ENCODE data around the gene TRAPPC10. TPM values are rescaled to one million over a fixed set of nuclear protein-coding genes. Genes with fewer than 3 reads are reported as not detected.
"Not testable (repeated sequence)": the region's sequence is repeated elsewhere in the genome, so short reads cannot be mapped to it uniquely, and the experiment has no call there.

Gene TRAPPC10
- polyA plus RNA-seq, 3 donors: 32.5 to 39.4 (median 39.1) TPM

GRCh38 chr21:44084496-44085241, 72.6 kb downstream of the TRAPPC10 start:
- DNase-seq (ENCODE audit: low read depth in 3 of 3, low spot score in 2 of 3): no peak

DNA sequence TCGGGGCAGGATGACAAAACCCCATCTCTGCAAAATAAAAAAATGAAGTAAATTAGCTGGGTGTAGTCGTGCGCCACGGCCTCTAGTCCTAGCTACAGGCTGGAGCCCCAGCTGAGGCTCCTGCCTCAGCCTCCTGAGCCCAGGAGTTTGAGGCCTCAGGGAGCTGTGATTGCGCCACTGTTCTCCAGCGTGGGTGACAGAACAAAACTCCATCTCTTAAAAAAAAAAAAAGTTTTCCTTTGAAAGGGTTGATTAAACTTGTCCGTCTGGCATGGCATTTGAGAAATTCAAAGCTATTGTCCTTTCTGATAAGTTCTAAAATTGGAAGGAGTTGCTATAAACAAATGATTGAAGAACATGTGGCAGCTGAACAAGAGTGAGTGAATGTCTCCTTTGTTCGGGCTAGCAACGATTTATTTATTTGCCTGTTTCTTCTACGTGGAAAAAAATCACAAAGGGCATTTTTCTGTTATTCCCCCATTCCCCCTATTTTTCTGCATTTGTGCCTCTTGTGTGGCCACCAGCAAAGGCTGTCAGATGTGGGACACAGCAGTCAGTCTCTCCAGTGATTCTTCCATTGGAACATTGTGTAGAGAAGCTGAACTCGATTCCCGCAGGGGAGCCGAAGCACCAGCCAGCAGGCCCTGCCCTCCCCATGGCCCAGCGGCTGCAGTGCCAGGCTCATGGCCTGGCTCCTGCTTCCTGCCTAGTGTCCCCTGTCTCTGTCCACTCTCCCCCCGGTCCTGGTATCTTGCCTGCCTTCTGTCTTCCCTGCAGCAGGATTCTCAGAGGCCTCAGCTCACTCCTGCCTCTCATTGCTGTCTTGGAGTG, 73.6 kb downstream of the TRAPPC10 start:
- DNase-seq (ENCODE audit: low read depth in 3 of 3, low spot score in 2 of 3): no peak

- no peak for DNase-seq (ENCODE audit: low read depth in 3 of 3, low spot score in 2 of 3)
These were observed 74.7 kb downstream of the TRAPPC10 start for GRCh38 chr21:44086636-44087425.

DNA sequence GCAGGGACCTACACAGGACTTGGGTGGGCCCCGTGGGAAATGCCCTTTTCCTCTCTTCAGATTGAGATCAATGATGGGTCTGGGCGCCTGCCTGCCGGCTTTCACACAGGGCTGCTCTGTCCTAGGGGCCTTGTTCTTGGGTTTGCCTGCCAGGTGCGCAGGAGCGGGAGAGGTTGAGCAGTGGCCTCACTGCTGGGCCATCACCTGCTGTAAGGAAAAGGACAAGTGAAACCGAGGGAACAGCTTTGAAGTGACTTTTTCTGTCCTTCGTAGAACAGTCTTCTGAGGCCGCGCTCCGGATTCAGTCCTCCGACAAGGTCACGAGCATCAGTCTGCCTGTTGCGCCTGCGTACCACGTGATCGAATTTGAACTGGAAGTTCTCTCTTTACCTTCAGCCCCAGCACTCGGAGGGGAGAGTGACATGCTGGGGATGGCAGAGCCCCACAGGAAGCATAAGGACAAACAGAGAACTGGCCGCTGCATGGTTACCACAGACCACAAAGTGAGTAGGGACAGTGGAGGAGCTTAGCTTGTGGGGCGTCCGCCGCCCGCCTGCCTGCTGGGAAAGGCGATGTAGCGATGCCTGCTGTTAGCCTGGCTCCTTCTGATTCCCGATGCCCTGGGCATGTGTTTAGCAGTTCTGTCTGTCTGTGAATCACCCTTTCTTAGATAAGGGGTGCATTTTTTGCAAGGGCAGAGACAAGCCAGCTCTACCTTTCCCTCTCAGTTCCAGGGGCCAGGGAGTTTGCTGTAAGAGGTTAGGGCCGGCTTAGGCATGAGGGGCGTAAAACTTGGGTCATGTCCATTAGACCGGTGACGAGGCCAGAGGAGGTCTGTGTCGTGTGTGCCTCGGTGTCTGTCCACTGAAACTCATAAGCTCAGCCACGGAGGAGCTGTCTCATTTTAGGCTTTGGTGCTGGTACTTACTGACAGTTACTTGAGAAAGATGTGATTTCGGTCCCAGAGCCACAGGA, 75.6 kb downstream of the TRAPPC10 start:
- no peak for DNase-seq (ENCODE audit: low read depth in 3 of 3, low spot score in 2 of 3)

DNA sequence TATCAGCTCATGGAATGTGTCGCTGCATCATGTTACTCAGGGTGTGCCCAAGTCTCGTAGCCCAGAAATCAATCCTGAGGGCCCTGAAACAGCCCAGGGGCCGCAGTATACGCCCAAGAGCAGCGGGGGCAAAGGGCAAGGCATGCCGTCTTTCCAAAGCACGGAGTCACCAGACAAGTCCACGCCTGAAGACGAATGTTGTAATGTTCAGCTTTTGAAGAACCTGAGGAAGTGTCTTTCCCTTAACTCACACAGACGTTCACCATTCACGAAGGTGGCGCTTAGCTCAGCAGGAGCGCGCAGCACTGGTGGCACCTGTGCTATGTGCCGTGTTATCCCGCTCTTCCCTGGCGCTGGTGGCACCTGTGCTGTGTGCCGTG, 76.3 kb downstream of the TRAPPC10 start:
- DNase-seq (ENCODE audit: low read depth in 3 of 3, low spot score in 2 of 3): no peak

DNA sequence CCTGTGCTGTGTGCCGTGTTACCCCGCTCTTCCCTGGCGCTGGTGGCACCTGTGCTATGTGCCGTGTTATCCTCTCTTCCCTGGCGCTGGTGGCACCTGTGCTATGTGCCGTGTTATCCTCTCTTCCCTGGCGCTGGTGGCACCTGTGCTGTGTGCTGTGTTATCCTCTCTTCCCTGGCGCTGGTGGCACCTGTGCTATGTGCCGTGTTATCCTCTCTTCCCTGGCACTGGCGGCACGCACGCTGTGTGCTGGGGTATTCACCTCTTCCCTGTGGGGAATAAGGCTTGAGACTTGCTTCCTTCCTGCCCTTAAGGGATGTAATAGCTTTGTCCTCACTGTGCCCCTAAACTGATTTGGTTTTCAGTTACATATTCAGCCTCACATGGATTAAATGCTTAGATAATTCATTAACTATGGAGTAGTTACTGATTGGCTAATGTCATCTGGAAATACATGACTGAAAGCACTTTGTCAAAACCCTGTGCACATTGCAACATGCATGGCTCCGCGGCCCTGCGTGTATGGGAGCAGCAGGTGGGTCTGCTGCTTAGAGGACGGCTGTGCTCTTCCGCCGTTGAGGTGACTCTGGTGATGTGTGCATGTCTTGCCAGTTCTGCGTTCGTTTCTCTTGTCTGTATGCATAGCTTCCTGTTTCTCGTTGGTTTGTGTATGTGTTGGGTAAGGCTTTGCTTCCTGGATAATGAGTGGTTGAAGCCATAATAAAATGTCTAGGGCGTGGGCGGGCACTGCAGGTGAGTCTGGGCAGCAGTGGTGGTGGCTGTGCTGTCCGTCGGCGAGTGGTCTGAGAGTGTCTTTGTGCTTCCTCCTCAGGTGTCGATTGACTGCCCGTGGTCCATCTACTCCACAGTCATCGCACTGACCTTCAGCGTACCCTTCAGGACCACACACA, 77.1 kb downstream of the TRAPPC10 start:
- peak; percentile 27 to 54 (median 36) for DNase-seq (ENCODE audit: low read depth in 3 of 3, low spot score in 2 of 3)

DNA sequence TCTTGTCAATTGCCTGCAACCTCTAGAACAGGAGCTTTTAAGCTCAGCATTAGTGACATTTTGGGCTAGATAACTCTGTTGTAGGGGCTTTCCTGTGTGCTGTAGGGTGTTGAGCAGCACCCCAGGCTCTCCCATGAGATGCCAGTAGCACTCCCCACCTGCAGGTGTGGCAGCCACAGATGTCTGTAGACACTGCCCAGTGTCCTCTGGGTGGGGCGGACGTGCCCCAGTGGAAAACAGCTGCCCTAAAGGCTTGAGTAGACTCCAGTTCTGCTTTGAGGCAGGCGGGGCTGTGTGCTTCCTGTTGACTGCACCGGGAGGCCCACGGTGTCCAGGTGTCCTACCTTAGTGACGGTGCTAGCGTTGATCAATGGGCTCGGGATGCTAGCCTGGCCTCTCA, 78.2 kb downstream of the TRAPPC10 start:
- no peak for DNase-seq (ENCODE audit: low read depth in 3 of 3, low spot score in 2 of 3)

DNA sequence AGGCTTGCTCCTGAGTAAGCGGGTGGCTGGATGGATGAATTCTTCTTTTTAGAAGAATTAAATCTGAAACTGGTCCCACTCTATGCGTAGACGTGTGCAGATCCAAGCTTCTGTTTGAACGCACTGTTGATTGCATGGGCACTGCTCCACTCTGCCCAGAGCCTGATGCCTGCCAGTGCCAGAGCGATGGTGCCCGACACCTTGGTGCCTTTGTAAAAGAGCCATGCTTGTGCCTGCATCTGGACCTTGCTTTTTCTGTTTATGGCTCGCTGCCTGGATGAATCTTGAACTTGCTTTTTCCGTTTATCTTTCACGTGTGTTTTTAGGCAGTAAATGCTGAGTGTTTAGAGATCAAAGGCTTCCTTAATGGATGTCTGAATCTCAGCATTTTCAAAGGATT, 80.1 kb downstream of the TRAPPC10 start:
- no peak for DNase-seq (ENCODE audit: low read depth in 3 of 3, low spot score in 2 of 3)

GRCh38 chr21:44093761-44094160, 81.7 kb downstream of the TRAPPC10 start:
- DNase-seq (ENCODE audit: low read depth in 3 of 3, low spot score in 2 of 3): no peak

GRCh38 chr21:44094832-44095231, 82.7 kb downstream of the TRAPPC10 start:
- DNase-seq (ENCODE audit: low read depth in 3 of 3, low spot score in 2 of 3): no peak

- not testable (repeated sequence) for DNase-seq (ENCODE audit: low read depth in 3 of 3, low spot score in 2 of 3)
These were observed 86.4 kb downstream of the TRAPPC10 start for GRCh38 chr21:44098507-44098906.

DNA sequence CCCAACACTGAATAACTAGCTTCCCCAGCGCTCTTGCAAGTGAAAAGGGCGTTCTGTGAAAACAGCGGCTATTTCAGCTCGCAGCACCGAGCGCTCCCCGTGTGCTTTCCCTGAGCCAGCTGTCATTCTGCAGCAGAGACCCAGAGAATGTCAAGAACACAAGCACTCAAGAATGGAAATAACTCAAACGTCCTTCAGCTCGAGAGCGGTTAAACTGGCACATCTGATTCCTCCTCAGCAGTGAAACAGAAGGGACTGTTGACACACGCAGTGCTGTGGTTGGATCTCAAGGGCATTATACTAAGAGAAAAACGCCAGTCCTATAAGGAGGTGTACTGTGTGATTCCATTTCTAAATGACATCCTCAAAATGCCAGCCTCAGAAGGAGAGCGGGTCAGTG, 86.9 kb downstream of the TRAPPC10 start:
- DNase-seq (ENCODE audit: low read depth in 3 of 3, low spot score in 2 of 3): not testable (repeated sequence)

- not testable (repeated sequence) for DNase-seq (ENCODE audit: low read depth in 3 of 3, low spot score in 2 of 3)
These were observed 95.0 kb downstream of the TRAPPC10 start, which contains the start of gene PWP2 for GRCh38 chr21:44107026-44107501. Gene PWP2, plus strand, starts transcription at chr21:44107399. Its CDS starts 18 bp downstream, at chr21:44107417.

GRCh38 chr21:44107589-44107988, 95.5 kb downstream of the TRAPPC10 start:
- DNase-seq (ENCODE audit: low read depth in 3 of 3, low spot score in 2 of 3): not testable (repeated sequence)

DNA sequence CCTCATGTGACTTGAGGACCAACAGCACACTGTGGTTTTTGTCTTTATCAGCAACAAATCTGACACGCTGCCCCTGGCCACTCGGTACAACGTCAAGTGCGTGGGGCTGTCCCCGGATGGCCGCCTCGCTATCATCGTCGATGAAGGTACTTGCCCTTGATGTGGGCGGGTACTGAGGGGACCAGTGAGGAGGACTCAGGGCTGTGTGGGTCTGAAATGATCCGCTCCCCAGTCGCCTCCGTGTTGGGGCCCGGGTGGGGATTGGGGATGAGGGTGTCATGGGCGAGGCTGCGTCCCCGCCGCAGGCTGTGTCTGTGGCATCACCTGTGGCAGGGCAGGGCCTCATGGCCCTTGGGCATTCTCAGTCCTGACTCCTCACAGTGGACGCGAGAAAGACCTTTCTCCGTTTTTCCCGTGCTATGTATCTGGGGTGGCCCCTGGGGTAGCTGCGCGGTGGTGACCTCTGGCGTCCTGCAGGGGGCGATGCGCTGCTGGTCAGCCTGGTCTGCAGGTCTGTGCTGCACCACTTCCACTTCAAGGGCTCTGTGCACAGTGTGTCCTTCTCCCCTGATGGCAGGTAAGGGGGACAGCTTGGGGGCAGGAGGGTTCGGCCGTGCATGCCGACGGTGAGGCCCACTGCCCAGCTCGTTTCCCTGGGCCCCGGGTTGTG, 101.7 kb downstream of the TRAPPC10 start:
- not testable (repeated sequence) for DNase-seq (ENCODE audit: low read depth in 3 of 3, low spot score in 2 of 3)

DNA sequence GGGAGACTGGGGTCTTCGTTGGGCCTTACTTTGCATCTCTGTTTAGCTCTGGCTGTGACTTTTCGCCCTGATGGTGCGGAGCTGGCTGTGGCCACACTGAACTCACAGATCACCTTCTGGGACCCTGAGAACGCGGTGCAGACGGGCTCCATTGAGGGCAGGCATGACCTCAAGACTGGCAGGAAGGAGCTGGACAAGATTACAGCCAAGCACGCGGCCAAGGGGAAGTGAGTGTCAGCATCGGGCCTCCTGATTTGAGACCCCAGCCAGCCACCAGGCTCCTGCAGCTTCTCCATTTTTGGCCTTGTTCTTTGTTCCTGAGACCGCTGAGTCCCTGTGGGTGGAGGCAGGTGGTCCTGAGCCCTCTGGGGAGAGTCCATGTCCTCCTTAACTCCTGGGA, 110.0 kb downstream of the TRAPPC10 start:
- not testable (repeated sequence) for DNase-seq (ENCODE audit: low read depth in 3 of 3, low spot score in 2 of 3)

DNA sequence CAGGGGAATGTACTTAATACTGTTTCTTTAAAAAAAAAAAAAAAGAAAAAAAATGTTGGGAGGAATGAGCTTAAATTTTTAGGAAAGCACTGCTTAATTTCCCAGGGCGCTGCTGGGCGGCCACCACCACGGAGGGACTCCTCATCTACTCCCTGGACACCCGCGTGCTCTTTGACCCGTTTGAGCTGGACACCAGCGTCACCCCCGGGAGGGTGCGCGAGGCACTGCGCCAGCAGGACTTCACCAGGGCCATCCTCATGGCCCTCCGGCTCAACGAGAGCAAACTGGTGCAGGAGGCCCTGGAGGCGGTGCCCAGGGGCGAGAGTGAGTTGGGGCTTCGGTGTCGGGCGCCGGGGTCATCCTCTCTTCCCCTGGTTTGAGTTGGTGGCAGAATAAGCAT, 115.7 kb downstream of the TRAPPC10 start:
- DNase-seq (ENCODE audit: low read depth in 3 of 3, low spot score in 2 of 3): not testable (repeated sequence)

GRCh38 chr21:44133715-44134057, 121.6 kb downstream of the TRAPPC10 start:
- not testable (repeated sequence) for DNase-seq (ENCODE audit: low read depth in 3 of 3, low spot score in 2 of 3)

Data from right renal cortex interstitium (tissue), 3 donors.